ENCODE measurements around the gene FRMD4A.

Gene FRMD4A

GRCh38 chr10:14340051-14340744 is 9.5 kb upstream of the FRMD4A start:
- no peak for DNase-seq

- DNase-seq: no peak
These were observed 6.0 kb upstream of the FRMD4A start for GRCh38 chr10:14336736-14337135.

- DNase-seq: no peak
These were observed 4.0 kb upstream of the FRMD4A start for GRCh38 chr10:14334771-14335170.

GRCh38 chr10:14333606-14334005 is 2.9 kb upstream of the FRMD4A start:
- DNase-seq: no peak

- no peak for DNase-seq
These were observed 2.2 kb upstream of the FRMD4A start for GRCh38 chr10:14332903-14333302.

- no peak for DNase-seq
These were observed 964 bp downstream of the FRMD4A start for GRCh38 chr10:14329746-14330173.

GRCh38 chr10:14328881-14329672 is 1.6 kb downstream of the FRMD4A start:
- DNase-seq: no peak

GRCh38 chr10:14327527-14327926 is 3.2 kb downstream of the FRMD4A start:
- no peak for DNase-seq

- no peak for DNase-seq
These were observed 4.1 kb downstream of the FRMD4A start for GRCh38 chr10:14326581-14326980.

- DNase-seq: peak; percentile 4
These were observed 5.3 kb downstream of the FRMD4A start for GRCh38 chr10:14325325-14325955.

- no peak for DNase-seq
These were observed 8.1 kb downstream of the FRMD4A start for GRCh38 chr10:14322526-14323188.

GRCh38 chr10:14318007-14318406 is 12.7 kb downstream of the FRMD4A start:
- no peak for DNase-seq

GRCh38 chr10:14312014-14312413 is 18.7 kb downstream of the FRMD4A start:
- DNase-seq: no peak

- no peak for DNase-seq
These were observed 19.3 kb downstream of the FRMD4A start for GRCh38 chr10:14311206-14311957.

GRCh38 chr10:14309593-14309992 is 21.1 kb downstream of the FRMD4A start:
- DNase-seq: no peak

- no peak for DNase-seq
These were observed 24.5 kb downstream of the FRMD4A start for GRCh38 chr10:14306190-14306589.

GRCh38 chr10:14304046-14304445 is 26.7 kb downstream of the FRMD4A start:
- no peak for DNase-seq

GRCh38 chr10:14302035-14302434 is 28.7 kb downstream of the FRMD4A start:
- no peak for DNase-seq

GRCh38 chr10:14299556-14299955 is 31.2 kb downstream of the FRMD4A start:
- DNase-seq: no peak

- DNase-seq: no peak
These were observed 34.5 kb downstream of the FRMD4A start for GRCh38 chr10:14296065-14296709.

GRCh38 chr10:14294347-14295059 is 36.2 kb downstream of the FRMD4A start:
- no peak for DNase-seq

Measured in central memory CD4-positive, alpha-beta T cell (primary cell).